Measurements from ENCODE around the gene CLIC3.

Gene CLIC3

DNA sequence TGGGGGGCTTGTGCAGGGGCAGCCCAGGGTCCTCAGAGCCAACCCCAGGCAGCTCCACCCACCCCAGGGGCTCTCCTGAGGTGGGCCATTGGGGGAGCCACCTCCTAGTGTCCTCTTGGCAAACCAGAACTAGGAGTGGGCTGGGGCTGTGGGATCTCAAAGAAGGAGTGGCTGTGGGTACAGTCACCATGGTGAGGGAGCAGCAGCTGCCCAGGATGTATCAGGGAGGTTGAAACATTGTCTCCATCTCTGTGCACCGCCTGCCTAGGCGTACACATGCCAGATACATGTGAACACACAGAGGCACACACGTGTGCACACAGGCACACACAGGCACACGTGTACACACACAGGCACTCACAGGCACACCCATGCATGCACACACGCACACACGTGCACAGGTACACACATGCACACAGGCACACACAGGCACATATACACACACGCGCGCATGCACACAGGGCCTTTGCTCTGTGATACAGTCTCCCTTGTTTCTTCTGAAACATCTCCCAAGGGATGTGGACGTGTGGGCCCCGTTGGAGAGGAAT lies 33.6 kb downstream of the CLIC3 start:
- in situ Hi-C loops (cut with MboI; ENCODE audit: low sequenced_read_pairs, unreplicated experiment), result no loop called here
- DNase-seq (ENCODE audit: low spot score), result no peak
- TF ChIP-seq, protein P1, sequence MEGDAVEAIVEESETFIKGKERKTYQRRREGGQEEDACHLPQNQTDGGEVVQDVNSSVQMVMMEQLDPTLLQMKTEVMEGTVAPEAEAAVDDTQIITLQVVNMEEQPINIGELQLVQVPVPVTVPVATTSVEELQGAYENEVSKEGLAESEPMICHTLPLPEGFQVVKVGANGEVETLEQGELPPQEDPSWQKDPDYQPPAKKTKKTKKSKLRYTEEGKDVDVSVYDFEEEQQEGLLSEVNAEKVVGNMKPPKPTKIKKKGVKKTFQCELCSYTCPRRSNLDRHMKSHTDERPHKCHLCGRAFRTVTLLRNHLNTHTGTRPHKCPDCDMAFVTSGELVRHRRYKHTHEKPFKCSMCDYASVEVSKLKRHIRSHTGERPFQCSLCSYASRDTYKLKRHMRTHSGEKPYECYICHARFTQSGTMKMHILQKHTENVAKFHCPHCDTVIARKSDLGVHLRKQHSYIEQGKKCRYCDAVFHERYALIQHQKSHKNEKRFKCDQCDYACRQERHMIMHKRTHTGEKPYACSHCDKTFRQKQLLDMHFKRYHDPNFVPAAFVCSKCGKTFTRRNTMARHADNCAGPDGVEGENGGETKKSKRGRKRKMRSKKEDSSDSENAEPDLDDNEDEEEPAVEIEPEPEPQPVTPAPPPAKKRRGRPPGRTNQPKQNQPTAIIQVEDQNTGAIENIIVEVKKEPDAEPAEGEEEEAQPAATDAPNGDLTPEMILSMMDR (IDR thresholded peaks at IDR 0.05; ENCODE audit: borderline replicate concordance, control extremely low read depth, extremely low read depth, insufficient read depth, missing control alignments), result no peak

DNA sequence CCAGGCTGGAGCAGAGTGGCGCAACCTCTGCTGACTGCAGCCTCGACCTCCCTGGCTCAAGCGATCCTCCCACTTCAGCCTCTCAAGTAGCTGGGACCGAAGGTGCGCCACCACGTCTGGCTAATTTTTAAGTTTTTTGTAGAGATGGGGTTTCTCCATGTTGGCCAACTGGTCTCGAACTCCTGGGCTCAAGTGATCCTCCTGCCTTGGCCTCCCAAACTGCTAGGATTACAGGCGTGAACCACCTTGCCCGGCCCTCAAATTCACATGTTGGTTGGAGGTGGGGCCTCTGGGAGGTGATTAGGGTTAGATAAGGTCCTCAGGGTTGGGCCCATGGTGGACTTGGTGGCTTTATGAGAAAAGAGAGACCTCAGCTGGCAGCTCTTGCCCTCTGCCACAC lies 34.2 kb downstream of the CLIC3 start:
- no peak for DNase-seq (ENCODE audit: low spot score)
- in situ Hi-C loops (cut with MboI; ENCODE audit: low sequenced_read_pairs, unreplicated experiment), result no loop called here
- TF ChIP-seq, protein P1 (IDR thresholded peaks at IDR 0.05; ENCODE audit: borderline replicate concordance, control extremely low read depth, extremely low read depth, insufficient read depth, missing control alignments), result no peak

GRCh38 chr9:136961279-136962065 lies 34.9 kb downstream of the CLIC3 start:
- in situ Hi-C loops (cut with MboI; ENCODE audit: low sequenced_read_pairs, unreplicated experiment), result no loop called here
- TF ChIP-seq, protein P1 (IDR thresholded peaks at IDR 0.05; ENCODE audit: borderline replicate concordance, control extremely low read depth, extremely low read depth, insufficient read depth, missing control alignments), result no peak
- DNase-seq (ENCODE audit: low spot score), result no peak

DNA sequence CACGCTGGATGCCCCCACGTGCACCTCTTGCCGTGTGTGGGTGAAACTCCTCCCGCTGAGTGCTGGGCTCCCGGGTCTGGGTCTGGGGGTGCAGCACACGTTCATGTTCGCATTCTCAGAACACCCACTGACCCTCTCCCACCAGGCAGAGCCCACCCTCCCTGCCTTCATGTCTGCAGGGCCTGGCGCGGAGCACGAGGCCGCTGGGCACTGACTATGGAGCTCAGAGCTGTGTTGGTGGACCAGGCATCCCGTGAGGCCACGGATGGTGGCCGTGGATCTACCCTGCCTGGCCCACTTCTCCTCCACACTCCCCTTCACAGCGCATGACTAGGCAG lies 35.5 kb downstream of the CLIC3 start:
- TF ChIP-seq, protein P1 (IDR thresholded peaks at IDR 0.05; ENCODE audit: borderline replicate concordance, control extremely low read depth, extremely low read depth, insufficient read depth, missing control alignments), result no peak
- no peak for DNase-seq (ENCODE audit: low spot score)
- in situ Hi-C loops (cut with MboI; ENCODE audit: low sequenced_read_pairs, unreplicated experiment), result no loop called here

DNA sequence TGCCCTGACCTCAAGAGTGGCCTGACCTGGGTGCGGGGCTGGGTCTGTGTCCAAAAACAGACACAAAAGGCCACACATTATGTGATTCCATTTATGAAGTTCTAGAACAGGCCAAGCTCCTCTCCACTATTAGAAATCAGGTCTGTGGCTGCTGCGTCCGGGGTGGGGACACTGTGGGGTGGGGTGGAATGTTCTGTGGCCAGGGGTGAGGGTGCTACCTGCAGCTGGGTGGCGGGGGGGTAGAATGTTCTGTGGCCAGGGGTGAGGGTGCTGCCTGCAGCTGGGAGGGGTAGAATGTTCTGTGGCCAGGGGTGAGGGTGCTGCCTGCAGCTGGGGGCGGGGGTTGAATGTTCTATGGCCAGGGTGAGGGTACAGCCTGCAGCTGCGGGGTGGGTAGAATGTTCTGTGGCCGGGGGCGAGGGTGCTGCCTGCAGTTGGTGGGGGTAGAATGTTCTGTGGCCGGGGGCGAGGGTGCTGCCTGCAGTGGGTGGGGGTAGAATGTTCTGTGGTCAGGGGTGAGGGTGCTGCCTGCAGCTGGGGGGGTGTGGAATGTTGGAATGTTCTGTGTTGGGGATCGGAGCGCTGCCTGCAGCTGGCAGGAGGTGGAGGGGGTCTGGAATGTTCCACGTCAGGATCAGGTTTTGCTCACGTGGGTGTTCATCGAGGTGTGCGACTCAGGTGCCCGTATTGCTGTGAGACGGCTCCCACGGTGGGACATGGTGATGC lies 36.0 kb downstream of the CLIC3 start:
- TF ChIP-seq, protein P1 (IDR thresholded peaks at IDR 0.05; ENCODE audit: borderline replicate concordance, control extremely low read depth, extremely low read depth, insufficient read depth, missing control alignments), result no peak
- DNase-seq (ENCODE audit: low spot score), result no peak
- in situ Hi-C loops (cut with MboI; ENCODE audit: low sequenced_read_pairs, unreplicated experiment), result no loop called here

- in situ Hi-C loops (cut with MboI; ENCODE audit: low sequenced_read_pairs, unreplicated experiment), result no loop called here
- TF ChIP-seq, protein P1 (IDR thresholded peaks at IDR 0.05; ENCODE audit: borderline replicate concordance, control extremely low read depth, extremely low read depth, insufficient read depth, missing control alignments), result no peak
Observed at GRCh38 chr9:136958898-136959850, 37.2 kb downstream of the CLIC3 start.

More at GRCh38 chr9:136958898-136959850, 37.2 kb downstream of the CLIC3 start:
- no peak for DNase-seq (ENCODE audit: low spot score)
